ENCODE results near the gene SRRD.

- TF ChIP-seq YY1 (IDR thresholded peaks at IDR 0.05; ENCODE audit: insufficient read depth, insufficient read length) (no peak), ZNF274 (IDR thresholded peaks at IDR 0.05; ENCODE audit: low read depth, low read length) (no peak)
Measured at GRCh38 chr22:26437694-26438392, 45.8 kb upstream of the SRRD start.

Data from NT2/D1 (cell line).